K562 (cell line): ENCODE results near the gene HS6ST1. TPM values are rescaled to one million over a fixed set of nuclear protein-coding genes. Genes with fewer than 3 reads are reported as not detected.

Experiments
- ATAC-seq: fragments of 200-7000 bp; cut with Tn5 transposase; 3 replicates; pipeline ENCODE4 v1.9.1; 2020; ENCODE audit warnings: moderate library complexity
- BruUV-seq: library from RNA; stranded (reverse); fragments of 400-500 nt; replicated peaks from 2 replicates; lab custom pipeline; 2021; lab: Mats Ljungman, UMichigan
- CTCF ChIA-PET: fragments of 300-600 bp; formaldehyde crosslinking; extraction: SDS; loops from one replicate; lab custom pipeline; 2021; ENCODE audit warnings: low intra/inter-chr PET ratio; lab: Yijun Ruan, JAX
- POLR2A ChIA-PET: fragments of 300-600, 350-650 bp; sonication (Branson Sonifier 250); formaldehyde crosslinking; extraction: SDS; loops from one replicate; lab custom pipeline; 2021; ENCODE audit warnings: antibody characterized with exemption, inconsistent platforms; lab: Yijun Ruan, JAX
- DNase-seq, 4 experiments: peaks; one replicate each; pipeline versions ENCODE4 v3.0.0 to v3.0.0-alpha.2; 2011 to 2018; ENCODE audit warnings: low spot score in 3 of 4, mixed read lengths in 3 of 4; ENCODE audit errors: extremely low read depth in 1 of 4
- FAIRE-seq: peaks from 2 replicates; lab custom pipeline; 2011; peaks lifted over from hg19 to GRCh38; lab: Jason Lieb, UNC
- H2AFZ ChIP-seq: 2 replicates; pipeline ENCODE4 v1.6.0; 2011; ENCODE audit warnings: low read depth, low read length, control low read depth, inconsistent platforms
- H3K27ac ChIP-seq: fragments of 200-600 bp; 3 replicates; pipeline ENCODE4 v1.8.0; 2011; ENCODE audit warnings: low read depth, mild to moderate bottlenecking, control low read depth, inconsistent platforms, low read length, moderate library complexity, mixed read lengths; ENCODE audit errors: extremely low read depth
- H3K27me3 ChIP-seq, 2 experiments: fragments of 300-600 bp in 1 of 2; 2 replicates in 1 of 2; 3 replicates in 1 of 2; pipeline versions ENCODE4 v1.6.0 to v1.8.0; 2011; ENCODE audit warnings: inconsistent platforms in 2 of 2, low read length in 2 of 2, mild to moderate bottlenecking in 1 of 2, mixed read lengths in 1 of 2, moderate library complexity in 1 of 2; ENCODE audit not compliant: control insufficient read depth in 2 of 2, insufficient read depth in 2 of 2
- H3K36me3 ChIP-seq: fragments of 300-600 bp; 3 replicates; pipeline ENCODE4 v1.8.0; 2011; ENCODE audit warnings: mild to moderate bottlenecking, low read length, inconsistent platforms; ENCODE audit not compliant: control insufficient read depth, insufficient read depth
- H3K4me1 ChIP-seq, 2 experiments: fragments of 200-600 bp in 1 of 2; replicated peaks in 1 of 2; 2 replicates in 1 of 2; 3 replicates in 1 of 2; pipeline versions ENCODE4 v1.5.1 to v1.8.0; 2011; ENCODE audit warnings: inconsistent platforms in 2 of 2, low read length in 2 of 2, mild to moderate bottlenecking in 1 of 2, mixed read lengths in 1 of 2, moderate library complexity in 1 of 2; ENCODE audit not compliant: control insufficient read depth in 2 of 2, insufficient read depth in 2 of 2
- H3K4me2 ChIP-seq: 2 replicates; pipeline ENCODE4 v1.6.1; 2011; ENCODE audit warnings: low read length, control low read depth, inconsistent platforms, mixed read lengths; ENCODE audit not compliant: insufficient read depth
- H3K4me3 ChIP-seq: fragments of 200-600 bp; sonication (generic), shearing (Covaris generic); 2 replicates; pipeline ENCODE4 v1.5.1; 2016; ENCODE audit warnings: control low read depth, inconsistent platforms
- H3K79me2 ChIP-seq: fragments of 200-600 bp; 3 replicates; pipeline ENCODE4 v1.8.0; 2011; ENCODE audit warnings: low read length, inconsistent platforms; ENCODE audit not compliant: control insufficient read depth, insufficient read depth
- H3K9ac ChIP-seq, 2 experiments: 2 replicates each; pipeline versions ENCODE4 v1.6.0 to v1.6.1; 2011; ENCODE audit warnings: low read depth in 2 of 2, low read length in 2 of 2, control low read depth in 1 of 2, inconsistent platforms in 1 of 2, mild to moderate bottlenecking in 1 of 2, mixed read lengths in 1 of 2; ENCODE audit not compliant: insufficient read depth in 1 of 2
- H3K9me1 ChIP-seq: one replicate; pipeline ENCODE4 v1.6.0; 2011; ENCODE audit warnings: inconsistent platforms, mild to moderate bottlenecking, low read length, moderate library complexity; ENCODE audit not compliant: control insufficient read depth, insufficient read depth
- H3K9me3 ChIP-seq: replicated peaks from 2 replicates; pipeline ENCODE4 v1.5.1; 2011; ENCODE audit warnings: low read depth, low read length, inconsistent platforms; ENCODE audit not compliant: control insufficient read depth, insufficient read depth
- H4K20me1 ChIP-seq: replicated peaks from 2 replicates; pipeline ENCODE4 v1.6.1; 2011; ENCODE audit warnings: low read length, inconsistent platforms, mixed read lengths; ENCODE audit not compliant: control insufficient read depth, insufficient read depth
- AFF1 ChIP-seq, 2 experiments: fragments of 450-650 bp; IDR thresholded peaks; 2 replicates each; pipeline ENCODE4 v1.6.1; 2018; ENCODE audit warnings: mild to moderate bottlenecking in 2 of 2, low read depth in 1 of 2; ENCODE audit not compliant: partially characterized antibody in 2 of 2
- ATF4 ChIP-seq: fragments of 450-650 bp; formaldehyde crosslinking; IDR thresholded peaks from 2 replicates; pipeline ENCODE4 v1.4.0; 2022; ENCODE audit warnings: mild to moderate bottlenecking, moderate library complexity
- CHAMP1 ChIP-seq: fragments of 450-650 bp; IDR thresholded peaks from 2 replicates; pipeline ENCODE4 v1.6.1; 2016; ENCODE audit warnings: mild to moderate bottlenecking
- CHCHD3 ChIP-seq: fragments of 250-450 bp; sonication (Bioruptor Pico); IDR thresholded peaks from 2 replicates; pipeline ENCODE4 v2.1.2; 2022; ENCODE audit warnings: mild to moderate bottlenecking
- DEAF1 ChIP-seq: fragments of 450-650 bp; formaldehyde crosslinking; IDR thresholded peaks from 2 replicates; pipeline ENCODE4 v1.4.0; 2020; ENCODE audit warnings: mild to moderate bottlenecking, moderate library complexity
- DNMT1 ChIP-seq: fragments of 450-650 bp; IDR thresholded peaks from 2 replicates; pipeline ENCODE4 v1.6.1; 2016; ENCODE audit warnings: antibody characterized with exemption, mild to moderate bottlenecking
- MXD1 ChIP-seq: fragments of 250-450 bp; sonication (Bioruptor Pico); IDR thresholded peaks from 2 replicates; pipeline ENCODE4 v1.8.0; 2021; ENCODE audit warnings: borderline replicate concordance, mild to moderate bottlenecking, moderate library complexity; ENCODE audit not compliant: poor library complexity, severe bottlenecking
- RB1 ChIP-seq: fragments of 450-650 bp; IDR thresholded peaks from 2 replicates; pipeline ENCODE4 v1.6.1; 2017; ENCODE audit warnings: low read depth, mild to moderate bottlenecking
- ZNF175 ChIP-seq: fragments of 200-800 bp; sonication (Bioruptor generic); IDR thresholded peaks from 2 replicates; pipeline ENCODE4 v1.6.1; 2016; ENCODE audit warnings: low read depth, mild to moderate bottlenecking, missing genetic modification characterization, missing compliant biosample characterization
- ZNF586 ChIP-seq: fragments of 450-650 bp; formaldehyde crosslinking; conservative IDR thresholded peaks from 2 replicates; pipeline ENCODE4 v1.4.0; 2020; ENCODE audit warnings: mild to moderate bottlenecking, moderate library complexity
- WGBS: fragments of 100-300 bp; shearing (Covaris generic); methylation state at CpG from one replicate; pipeline ENCODE4 v1.1.6; 2016; ENCODE audit warnings: low coverage, mixed read lengths; ENCODE audit not compliant: insufficient coverage; ENCODE audit errors: missing lambda C conversion rate; 5-methylcytosine and 5-hydroxymethylcytosine counted together
- in situ Hi-C: fragments of 300-500 bp; cut with MboI; formaldehyde crosslinking; loops from 4 replicates; pipeline ENCODE4 v1.15.0; 2018; ENCODE audit warnings: inconsistent platforms, mixed read lengths
- intact Hi-C: fragments of 100-400 bp; cut with micrococcal nuclease; formaldehyde crosslinking; loops from 2 replicates; pipeline ENCODE4 v1.14.2; 2022
- polyA plus RNA-seq, 8 experiments: library from polyadenylated mRNA; depleted of rRNA in 4 of 8; stranded (reverse) in 5 of 8; unstranded in 3 of 8; fragments of >200 nt; fragmentation: Nextera tagmentation in 2 of 8; fragmentation: Illumina TruSeq in 1 of 8; extraction: Ambion mirVana in 2 of 8; extraction: Trizol in 1 of 8; gene quantifications; 2 replicates each; pipeline versions ENCODE4 v1.2.1 to v1.2.3, GENCODE V29; 2011 to 2014; ENCODE audit warnings: inconsistent platforms in 1 of 8, missing spikeins in 1 of 8
- total RNA-seq, 7 experiments: library from RNA; depleted of rRNA in 6 of 7; stranded (reverse); fragments of >200 nt in 6 of 7; fragmentation: Illumina TruSeq in 2 of 7; extraction: Trizol in 2 of 7; gene quantifications; 2 replicates each; pipeline versions ENCODE4 v1.2.1 to v1.2.3, GENCODE V29; 2011 to 2021; ENCODE audit warnings: low replicate concordance in 1 of 7

HS6ST1 gene
- total and polyA plus RNA-seq, 9 of the 15 experiments (the other 6 are each of a cell fraction or from before 2014, with no cell fraction given), result 0.06 to 7.4 (median 3.8) TPM

GRCh38 chr2:128273469-128274081 is 45.1 kb downstream of the HS6ST1 start:
- Histone ChIP-seq H3K79me2 (no peaks in the 10 kb centered on the region), H2AFZ (no peak overlapping the region), H3K27me3 (no peaks in the 10 kb centered on the region), H3K9ac (no peak overlapping the region; a peak in 1 of 4 replicates), H3K9me3 (no peaks in the 10 kb centered on the region), H4K20me1 (peaks cover 3% of the 10 kb centered on the region; the same call in 1 of the 2 replicates), H3K4me3 (no peak overlapping the region), H3K4me2 (no peak overlapping the region), H3K9me1 (no peaks in the 10 kb centered on the region), H3K4me1 (peaks cover 0 to 14% of the 10 kb centered on the region in 2 experiments; a peak in 2 of 5 replicates), H3K36me3 (no peaks in the 10 kb centered on the region), H3K27ac (no peak overlapping the region)
- in situ Hi-C loops (no loop called here), intact Hi-C loops (no loop called here)
- no TSS peak for BruUV-seq
- FAIRE-seq, result no peak
- no peak for DNase-seq
- WGBS, result 56% methylated on average over 13 of the region's 16 CpGs
- ChIA-PET CTCF (no interaction called here), POLR2A (interaction anchor here (1.5 kb wide), 1 partner anchor 10 kb away, joined by 4 read pairs; no protein-coding TSS in a partner anchor)
- no peak for ATAC-seq
- TF ChIP-seq DNMT1 (no peak), ZNF175 (CRISPR knock-in tag) (no peak), MXD1 (CRISPR knock-in tag) (no peak), ZNF586 (CRISPR knock-in tag) (no peak), ATF4 (CRISPR knock-in tag) (no peak), DEAF1 (CRISPR knock-in tag) (no peak), CHCHD3 (CRISPR knock-in tag) (no peak), CHAMP1 (no peak), RB1 (no peak), AFF1 (IDR thresholded peaks at IDR 0.05; ENCODE audit: low read depth in 1 of 2, partially characterized antibody in 2 of 2) (no peak)
